GM18499 (cell line): Measurements from ENCODE around the gene IGFBP7.
"Not testable (repeated sequence)": the region's sequence is repeated elsewhere in the genome, so short reads cannot be mapped to it uniquely, and the experiment has no call there.

Source experiments
- ATAC-seq: cut with Tn5 transposase; IDR thresholded peaks from one replicate; pipeline ENCODE4 v1.9.1; 2021; ENCODE audit warnings: moderate number of reproducible peaks; ENCODE audit not compliant: insufficient read depth, unreplicated experiment

The IGFBP7 gene

GRCh38 chr4:57076646-57077045 is 33.5 kb downstream of the IGFBP7 start:
- no peak for ATAC-seq

GRCh38 chr4:57075367-57075766 is 34.8 kb downstream of the IGFBP7 start:
- ATAC-seq = no peak

GRCh38 chr4:57074744-57075143 is 35.4 kb downstream of the IGFBP7 start:
- no peak for ATAC-seq

GRCh38 chr4:57073559-57073958 is 36.6 kb downstream of the IGFBP7 start:
- ATAC-seq = no peak

- no peak for ATAC-seq
Measured at GRCh38 chr4:57071326-57071725, 38.9 kb downstream of the IGFBP7 start.

GRCh38 chr4:57070461-57070860 is 39.7 kb downstream of the IGFBP7 start:
- ATAC-seq = no peak

- no peak for ATAC-seq
Measured at GRCh38 chr4:57068237-57068981, 41.8 kb downstream of the IGFBP7 start.

- no peak for ATAC-seq
Measured at GRCh38 chr4:57065730-57066482, 44.3 kb downstream of the IGFBP7 start.

GRCh38 chr4:57064811-57065711 is 45.1 kb downstream of the IGFBP7 start:
- no peak for ATAC-seq

GRCh38 chr4:57064120-57064519 is 46.1 kb downstream of the IGFBP7 start:
- no peak for ATAC-seq

- ATAC-seq = no peak
Measured at GRCh38 chr4:57063518-57063917, 46.7 kb downstream of the IGFBP7 start.

GRCh38 chr4:57061395-57061794 is 48.8 kb downstream of the IGFBP7 start:
- no peak for ATAC-seq

- ATAC-seq = not testable (repeated sequence)
Measured at GRCh38 chr4:57060717-57061067, 49.5 kb downstream of the IGFBP7 start.

- no peak for ATAC-seq
Measured at GRCh38 chr4:57059890-57060716, 50.1 kb downstream of the IGFBP7 start.

- no peak for ATAC-seq
Measured at GRCh38 chr4:57055886-57056285, 54.3 kb downstream of the IGFBP7 start.

- no peak for ATAC-seq
Measured at GRCh38 chr4:57053508-57053907, 56.7 kb downstream of the IGFBP7 start.

GRCh38 chr4:57051524-57051923 is 58.7 kb downstream of the IGFBP7 start:
- ATAC-seq = no peak

GRCh38 chr4:57051095-57051494 is 59.1 kb downstream of the IGFBP7 start:
- ATAC-seq = no peak

- no peak for ATAC-seq
Measured at GRCh38 chr4:57048590-57049304, 61.4 kb downstream of the IGFBP7 start.
